Prostate gland (tissue), 2 donors: Measurements from ENCODE around the gene TJP1.

ENCODE experiments used
- CTCF ChIP-seq, 4 experiments: fragments of 200-600 bp in 2 of 4; fragments of 450-650 bp in 2 of 4; sonication (generic) in 2 of 4; IDR thresholded peaks; 1 replicate in 3 of 4; 2 replicates in 1 of 4; pipeline ENCODE4 v1.5.1; 2016 to 2019; ENCODE audit warnings: antibody characterized with exemption in 4 of 4, mild to moderate bottlenecking in 2 of 4, moderate library complexity in 2 of 4
- POLR2A ChIP-seq: fragments of 450-650 bp; IDR thresholded peaks from one replicate; pipeline ENCODE4 v1.6.1; 2016; ENCODE audit warnings: antibody characterized with exemption, mild to moderate bottlenecking
- POLR2AphosphoS5 ChIP-seq: sonication (generic); formaldehyde crosslinking; IDR thresholded peaks from one replicate; pipeline ENCODE4 v1.6.1; 2017; ENCODE audit warnings: antibody characterized with exemption

DNA sequence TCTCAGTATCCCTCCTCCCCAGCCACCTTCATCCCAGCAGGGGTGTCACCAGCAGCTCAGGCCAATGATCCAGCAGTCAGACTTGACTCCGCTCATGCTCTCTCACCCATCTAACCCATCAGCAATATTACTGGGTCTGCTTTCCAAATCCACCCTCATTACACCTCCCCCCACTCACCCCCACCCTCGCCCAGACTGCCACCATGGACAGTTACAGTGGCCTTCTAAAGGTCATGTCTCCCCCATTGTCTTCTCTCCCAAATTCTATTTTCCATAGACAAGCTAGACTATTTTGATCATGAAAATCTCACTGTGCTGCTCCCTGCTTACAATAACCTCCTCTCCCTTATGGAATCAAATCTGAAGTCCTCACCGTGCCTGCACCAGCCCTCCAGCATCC lies 156.0 kb downstream of the TJP1 start:
- no peak for TF ChIP-seq CTCF (IDR thresholded peaks at IDR 0.05)
- TF ChIP-seq POLR2A = no peak
- TF ChIP-seq POLR2AphosphoS5 = no peak
